Left ventricle myocardium superior (tissue), 1 donor: ENCODE results near the gene RUVBL2. TPM values are rescaled to one million over a fixed set of nuclear protein-coding genes. Genes with fewer than 3 reads are reported as not detected.
A peak's percentile ranks its signal among the peaks of the same experiment; 100 is the strongest.

Source experiments
- ATAC-seq: fragments of 200-7000 bp; cut with Tn5 transposase; one replicate; pipeline ENCODE4 v1.9.1; 2020; ENCODE audit warnings: mild to moderate bottlenecking, moderate library complexity
- DNase-seq: peaks from one replicate; pipeline ENCODE4 v3.0.0-alpha.2; 2020
- intact Hi-C: fragments of 100-400 bp; cut with micrococcal nuclease; formaldehyde crosslinking; loops from one replicate; pipeline ENCODE4 v1.11.0; 2022
- total RNA-seq: library from RNA; stranded (reverse); fragmentation: NEBNext Ultra II Directional; extraction: Animal tissue kit (Norgen Biotek cat#: 25700); gene quantifications from one replicate; pipeline ENCODE4 v1.2.1, GENCODE V29; 2021
- donor health status: DM: no; HTN: yes; CAD: no; lungs with severe emphysema.

Gene RUVBL2
- total RNA-seq, 1 donor from 2014 or later = 44.4 TPM

GRCh38 chr19:48962849-48963165, 30.9 kb upstream of the RUVBL2 start:
- ATAC-seq (no peak), DNase-seq (no peak)
- intact Hi-C loops = no loop called here

DNA sequence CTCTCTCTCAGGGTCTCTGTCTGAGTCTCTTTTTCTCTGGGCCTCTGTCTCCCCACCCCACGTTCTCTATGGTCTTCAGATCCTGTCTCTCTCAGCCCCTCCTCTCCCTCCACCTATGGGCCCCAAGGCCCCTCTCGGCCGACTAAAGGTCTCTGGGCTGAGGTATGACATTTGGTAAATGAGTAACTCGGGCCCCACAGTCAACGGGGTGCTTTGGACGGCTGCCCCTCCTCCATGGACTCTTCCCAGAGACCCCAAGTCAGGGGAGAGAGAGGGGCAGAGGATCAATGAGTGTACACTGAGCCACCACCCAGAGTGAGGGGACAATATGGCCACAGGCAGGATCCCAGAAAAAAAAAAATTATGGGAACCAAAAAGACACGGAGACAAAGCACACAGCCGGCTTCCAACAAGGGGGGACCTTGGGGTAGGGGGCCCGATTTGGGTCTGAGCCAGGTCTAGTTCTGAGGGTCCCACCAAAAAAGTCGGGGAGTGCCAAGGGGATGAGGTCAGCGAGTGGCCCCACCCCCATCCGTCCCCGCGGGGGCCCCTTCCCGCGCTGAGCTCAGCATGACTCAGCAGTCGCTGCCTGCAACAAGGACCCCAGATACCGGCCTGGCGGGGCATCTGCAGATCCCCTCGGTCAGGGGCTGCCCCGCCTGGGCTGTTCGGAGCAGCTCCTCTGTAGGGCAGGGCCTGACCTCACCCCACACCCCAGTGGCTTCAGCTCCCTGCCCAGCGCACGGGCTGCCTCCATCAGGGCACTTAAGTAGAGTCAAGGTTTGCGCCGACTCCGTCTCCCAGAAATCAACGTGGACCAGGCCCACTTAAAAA, 30.1 kb upstream of the RUVBL2 start:
- ATAC-seq (peak; percentile 22), DNase-seq (peak; percentile 84)
- intact Hi-C loops = no loop called here

DNA sequence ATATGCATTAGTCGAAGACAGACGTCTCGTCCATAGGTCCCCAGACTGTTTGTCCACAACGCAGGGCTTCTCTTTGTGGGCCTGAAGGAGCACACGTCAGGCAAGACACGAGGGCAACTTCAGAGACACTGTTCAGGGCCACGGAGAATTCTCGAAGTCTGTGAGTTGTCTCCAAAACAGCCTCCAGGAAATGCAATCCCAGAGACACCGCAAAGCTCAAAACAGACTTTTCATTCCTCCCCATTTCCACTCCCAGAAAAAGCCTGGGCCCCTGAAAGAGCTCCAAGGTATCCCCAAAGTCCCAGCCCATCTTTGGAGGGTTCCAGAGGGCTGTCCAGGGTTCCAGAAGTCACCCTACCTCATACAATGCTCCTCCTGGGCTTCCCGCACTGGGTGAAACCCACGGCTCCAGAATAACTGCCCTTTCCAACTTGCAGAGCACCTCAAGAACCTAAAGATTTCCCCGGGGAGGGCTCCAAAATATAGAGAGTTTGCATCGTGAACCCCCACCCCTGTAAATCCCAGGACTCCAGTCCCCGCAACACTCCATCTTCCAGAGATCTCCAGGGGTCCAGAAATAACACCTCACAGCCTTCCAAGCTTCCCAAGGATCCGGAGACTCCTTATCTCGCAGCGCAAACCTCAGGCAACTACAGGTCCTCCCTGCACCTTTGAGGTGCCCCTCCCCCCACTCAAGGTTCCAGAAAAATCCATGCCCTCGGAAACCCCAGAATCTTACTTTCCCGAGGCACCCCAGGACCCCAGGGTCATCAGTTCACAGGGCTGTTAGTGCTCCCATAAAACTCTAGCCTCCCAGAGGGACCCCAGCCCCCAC, 29.3 kb upstream of the RUVBL2 start:
- ATAC-seq (no peak), DNase-seq (peak; percentile 55)
- intact Hi-C loops = no loop called here

- intact Hi-C loops = no loop called here
- ATAC-seq (peak; percentile 87), DNase-seq (peak; percentile 99)
Observed at GRCh38 chr19:48965040-48965805, 28.5 kb upstream of the RUVBL2 start, which contains the start of gene FTL. FTL (plus strand) TSS chr19:48965309; CDS start chr19:48965508, 199 bp downstream.

DNA sequence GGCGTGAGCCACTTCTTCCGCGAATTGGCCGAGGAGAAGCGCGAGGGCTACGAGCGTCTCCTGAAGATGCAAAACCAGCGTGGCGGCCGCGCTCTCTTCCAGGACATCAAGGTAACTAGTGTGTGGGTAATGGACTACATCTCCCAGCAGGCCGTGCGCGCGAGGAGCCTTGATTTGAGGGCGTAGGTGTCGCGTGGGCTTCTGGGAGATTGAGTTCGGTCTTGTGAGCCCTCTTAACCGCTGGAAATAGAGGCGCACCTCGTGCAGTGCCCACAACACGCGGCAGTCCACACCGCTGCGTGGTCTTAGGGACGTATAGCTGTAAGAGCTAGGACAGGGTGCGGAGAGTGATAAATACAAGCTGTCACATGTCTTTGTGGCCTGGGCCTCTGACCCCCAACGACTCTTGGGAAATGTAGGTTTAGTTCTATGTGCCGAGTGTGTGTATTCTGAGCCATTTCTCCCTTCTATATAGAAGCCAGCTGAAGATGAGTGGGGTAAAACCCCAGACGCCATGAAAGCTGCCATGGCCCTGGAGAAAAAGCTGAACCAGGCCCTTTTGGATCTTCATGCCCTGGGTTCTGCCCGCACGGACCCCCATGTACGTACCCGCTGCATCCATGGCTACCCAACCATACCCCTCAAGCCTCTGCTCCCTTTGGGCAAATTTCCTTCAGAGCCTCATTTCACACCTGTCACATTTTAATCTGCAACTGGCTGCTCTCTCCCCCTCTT, 27.7 kb upstream of the RUVBL2 start:
- ATAC-seq = peak; percentile 68
- DNase-seq = peak; percentile 91
- intact Hi-C loops = no loop called here

- ATAC-seq (no peak), DNase-seq (no peak)
- intact Hi-C loops = no loop called here
Observed at GRCh38 chr19:48966541-48967345, 26.9 kb upstream of the RUVBL2 start.

- peak; percentile 0 for ATAC-seq
- DNase-seq = no peak
- intact Hi-C loops = no loop called here
Observed at GRCh38 chr19:48967346-48968178, 26.1 kb upstream of the RUVBL2 start.

- ATAC-seq (no peak), DNase-seq (no peak)
- intact Hi-C loops = no loop called here
Observed at GRCh38 chr19:48968179-48968661, 25.5 kb upstream of the RUVBL2 start.

GRCh38 chr19:48968813-48969218, 24.9 kb upstream of the RUVBL2 start:
- intact Hi-C loops = no loop called here
- no peak for ATAC-seq
- DNase-seq = no peak

DNA sequence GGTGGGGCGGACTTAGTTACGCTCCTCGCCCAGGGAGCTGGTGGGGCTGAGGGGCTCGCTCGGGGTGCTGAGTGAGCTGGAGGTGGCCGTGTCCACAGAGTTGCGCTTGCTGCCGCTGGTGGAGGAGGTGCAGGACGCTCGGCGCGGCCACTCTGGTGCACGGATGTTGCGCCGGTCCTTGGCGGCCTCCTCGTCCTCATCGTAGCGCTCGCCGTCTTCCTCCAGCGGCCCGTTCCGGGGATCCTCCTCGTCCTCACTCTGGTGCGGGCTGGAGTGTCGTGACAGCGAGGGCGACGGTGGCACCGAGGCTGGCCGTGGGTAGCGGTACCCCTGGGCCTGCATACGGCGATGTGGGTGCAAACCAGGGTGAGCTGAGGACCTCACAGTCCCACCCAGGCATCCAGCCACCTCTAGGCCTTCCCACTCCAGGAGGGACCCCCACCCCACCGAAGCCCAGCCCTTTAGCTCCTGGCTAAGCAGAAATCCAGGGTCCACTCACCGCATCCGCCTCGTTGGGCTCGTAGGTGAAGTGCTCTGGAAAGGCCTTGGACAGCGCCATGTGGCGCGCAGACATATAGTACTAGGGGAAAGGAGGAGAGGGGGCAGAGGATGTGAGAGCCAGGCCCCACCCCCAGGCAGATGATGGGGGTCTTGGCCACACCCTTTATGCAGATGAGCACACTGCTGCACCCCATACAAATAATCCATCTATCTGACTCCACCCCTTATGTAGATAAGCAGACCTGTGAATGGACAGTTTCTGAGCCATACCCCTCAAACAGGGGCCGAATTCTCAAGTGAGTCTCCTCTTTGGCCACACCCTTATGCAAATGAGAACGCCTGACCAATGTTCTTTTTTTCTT, 24.2 kb upstream of the RUVBL2 start:
- no peak for ATAC-seq
- intact Hi-C loops = no loop called here

GRCh38 chr19:48970139-48970766, 23.4 kb upstream of the RUVBL2 start:
- DNase-seq (no peak), ATAC-seq (no peak)
- intact Hi-C loops = no loop called here

More for the DNA sequence above, 24.2 kb upstream of the RUVBL2 start:
- DNase-seq = no peak

- DNase-seq (peak; percentile 92), ATAC-seq (peak; percentile 58)
- intact Hi-C loops = no loop called here
Observed at GRCh38 chr19:48970923-48971395, 22.7 kb upstream of the RUVBL2 start.

- intact Hi-C loops = no loop called here
- ATAC-seq = no peak
- DNase-seq = no peak
Observed at GRCh38 chr19:48975947-48976847, 17.5 kb upstream of the RUVBL2 start.

DNA sequence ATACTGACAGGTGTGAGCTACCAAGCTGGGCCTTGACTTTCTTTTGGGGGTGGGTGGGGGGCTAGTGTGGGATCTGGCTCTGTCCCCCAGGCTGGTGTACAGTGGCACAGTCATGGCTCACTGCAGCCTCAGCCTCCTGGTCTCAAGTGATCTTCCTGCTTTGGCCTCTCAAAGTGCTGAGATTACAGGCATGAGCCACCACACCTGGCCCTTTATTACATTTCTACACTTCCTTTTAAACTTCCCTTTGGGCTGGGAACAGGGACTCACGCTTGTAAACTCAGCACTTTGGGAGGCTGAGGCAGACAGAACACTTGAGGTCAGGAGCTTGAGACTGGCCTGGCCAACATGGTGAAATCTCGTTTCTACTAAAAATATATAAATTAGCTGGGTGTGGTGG, 16.6 kb upstream of the RUVBL2 start:
- ATAC-seq (no peak), DNase-seq (no peak)
- intact Hi-C loops = no loop called here

DNA sequence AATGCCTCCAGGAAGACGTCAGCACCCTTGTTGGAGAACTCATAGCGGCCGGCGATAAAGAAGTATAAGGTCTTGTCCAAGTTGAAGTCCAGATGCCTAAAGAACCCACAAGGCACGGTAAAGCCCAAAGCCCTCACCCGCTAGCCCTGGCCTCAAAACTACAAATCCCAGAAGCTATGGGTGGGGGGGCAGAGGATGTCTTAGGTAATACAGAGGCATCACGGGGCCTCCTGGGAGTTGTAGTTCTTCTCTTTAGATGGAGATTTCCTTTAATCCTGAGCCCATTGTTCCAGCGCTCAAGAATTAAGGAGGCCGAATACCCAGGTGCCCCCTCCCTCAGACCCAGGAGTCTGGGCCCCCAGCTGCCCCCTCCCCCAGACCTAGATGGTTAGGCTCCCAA, 11.4 kb upstream of the RUVBL2 start:
- no peak for DNase-seq
- no peak for ATAC-seq
- intact Hi-C loops = no loop called here
